Prostate gland (tissue), 2 donors: ENCODE results near the gene MAPK14.

Source experiments
- CTCF ChIP-seq, 4 experiments: fragments of 200-600 bp in 2 of 4; fragments of 450-650 bp in 2 of 4; sonication (generic) in 2 of 4; IDR thresholded peaks; 1 replicate in 3 of 4; 2 replicates in 1 of 4; pipeline ENCODE4 v1.5.1; 2016 to 2019; ENCODE audit warnings: antibody characterized with exemption in 4 of 4, mild to moderate bottlenecking in 2 of 4, moderate library complexity in 2 of 4
- POLR2A ChIP-seq: fragments of 450-650 bp; IDR thresholded peaks from one replicate; pipeline ENCODE4 v1.6.1; 2016; ENCODE audit warnings: antibody characterized with exemption, mild to moderate bottlenecking

- TF ChIP-seq POLR2A (no peak), CTCF (IDR thresholded peaks at IDR 0.05) (no peak)
Observed at GRCh38 chr6:36033935-36034334, 6.3 kb downstream of the MAPK14 start.
